GM21367 (cell line): ENCODE measurements around the gene EPB41L5.
"Not testable (repeated sequence)": the region's sequence is repeated elsewhere in the genome, so short reads cannot be mapped to it uniquely, and the experiment has no call there.

Experiments used
- ATAC-seq: cut with Tn5 transposase; IDR thresholded peaks from one replicate; pipeline ENCODE4 v1.9.1; 2021; ENCODE audit not compliant: unreplicated experiment

Gene EPB41L5

DNA sequence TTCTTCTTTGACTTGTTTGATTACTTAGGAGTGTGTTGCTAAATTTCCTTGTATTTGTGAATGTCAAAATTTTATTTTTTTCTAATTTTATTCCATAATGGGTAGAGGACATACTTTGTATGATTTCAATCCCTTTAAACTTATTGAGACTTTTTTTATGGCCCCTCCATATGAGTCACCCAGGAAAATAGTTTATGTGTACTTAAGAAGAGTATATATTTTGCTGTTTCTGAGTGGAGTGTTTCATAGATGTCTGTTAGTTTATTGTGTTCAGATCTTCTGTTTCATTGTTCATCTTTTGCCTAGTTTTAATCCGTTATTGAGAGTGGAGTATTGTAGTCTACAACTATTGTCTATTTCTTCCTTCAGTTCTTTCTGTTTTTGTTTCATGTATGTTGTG lies 81.9 kb downstream of the EPB41L5 start:
- ATAC-seq, result no peak

DNA sequence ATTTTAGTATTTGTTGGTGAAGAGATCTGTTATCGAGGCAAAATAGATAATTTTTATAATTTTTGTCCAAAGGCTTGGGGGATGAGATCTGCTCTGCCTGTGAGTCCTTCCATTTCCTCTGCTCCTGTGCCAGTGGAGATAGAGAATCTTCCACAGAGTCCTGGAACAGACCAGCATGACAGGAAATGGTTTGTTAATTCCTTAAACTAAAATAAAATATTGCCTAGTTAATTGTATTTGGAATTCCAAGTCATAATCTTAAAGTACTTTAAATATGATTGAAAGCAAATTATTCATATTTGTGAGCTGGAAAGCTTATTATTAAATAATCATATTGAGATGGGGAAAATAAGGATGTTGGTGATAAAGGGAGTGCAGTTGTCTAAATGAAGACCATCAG lies 87.8 kb downstream of the EPB41L5 start:
- ATAC-seq, result no peak

- no peak for ATAC-seq
Measured at GRCh38 chr2:120103723-120104467, 91.0 kb downstream of the EPB41L5 start.

- no peak for ATAC-seq
Measured at GRCh38 chr2:120104772-120105171, 91.9 kb downstream of the EPB41L5 start.

DNA sequence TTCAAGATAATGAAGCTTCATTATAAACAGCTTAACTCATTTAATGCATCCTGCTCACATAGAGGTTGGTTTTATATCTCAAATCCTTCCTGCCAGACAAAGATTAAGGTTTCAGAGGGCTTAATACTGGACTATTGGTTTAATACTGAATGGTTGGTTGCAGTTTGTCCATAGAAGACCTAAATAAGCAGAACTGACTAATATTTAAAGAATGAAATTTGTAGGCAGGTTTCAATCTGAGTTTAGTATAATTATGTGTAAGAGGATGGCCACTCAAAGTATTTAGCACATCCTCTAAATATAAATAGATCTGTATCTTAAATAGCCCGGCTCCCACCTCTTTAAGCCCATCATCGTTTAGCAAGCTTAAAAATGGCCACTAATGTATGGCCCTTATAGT lies 92.5 kb downstream of the EPB41L5 start:
- ATAC-seq, result peak; percentile 34

- no peak for ATAC-seq
Measured at GRCh38 chr2:120108049-120108448, 95.2 kb downstream of the EPB41L5 start.

- no peak for ATAC-seq
Measured at GRCh38 chr2:120108749-120109148, 95.9 kb downstream of the EPB41L5 start.

DNA sequence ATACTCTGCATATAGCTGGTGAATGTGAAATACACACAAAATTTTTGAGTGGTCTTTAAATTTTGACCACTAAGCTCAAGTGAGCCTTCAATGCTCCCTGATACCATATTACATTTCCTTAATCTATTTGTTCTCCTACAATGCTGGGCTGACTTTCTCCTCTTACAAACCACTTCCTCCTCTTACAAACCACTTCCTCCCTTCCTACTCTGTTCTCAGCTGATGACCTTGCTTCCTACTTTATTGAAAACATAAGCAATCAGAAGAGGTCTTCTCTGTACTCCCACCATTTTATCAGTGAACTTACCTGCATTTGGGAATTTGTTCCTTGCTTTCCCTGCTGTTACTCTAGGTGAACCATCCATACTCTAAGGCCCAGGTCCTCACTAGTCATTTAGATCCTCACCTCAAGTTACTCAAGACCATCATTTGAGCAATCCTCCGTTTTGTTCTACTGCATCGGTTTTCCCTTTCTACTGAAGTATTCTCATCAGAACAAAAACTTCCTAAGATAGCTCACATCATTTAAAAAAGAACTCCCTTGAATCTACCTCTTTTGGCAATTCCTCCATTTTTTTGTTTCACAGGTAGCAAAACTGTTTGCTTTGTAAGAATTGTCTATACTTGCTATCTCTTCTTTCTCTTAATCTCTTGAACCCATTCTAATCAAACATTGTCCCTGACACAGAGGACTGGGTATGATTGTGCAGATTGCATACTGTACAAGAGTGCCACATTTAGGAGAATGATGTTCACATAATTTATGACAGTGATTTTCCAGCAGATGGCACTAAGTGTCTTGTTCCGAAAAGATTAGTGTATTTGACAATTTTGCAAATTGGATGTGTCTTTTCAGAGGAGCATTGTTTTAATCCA lies 96.5 kb downstream of the EPB41L5 start:
- no peak for ATAC-seq

DNA sequence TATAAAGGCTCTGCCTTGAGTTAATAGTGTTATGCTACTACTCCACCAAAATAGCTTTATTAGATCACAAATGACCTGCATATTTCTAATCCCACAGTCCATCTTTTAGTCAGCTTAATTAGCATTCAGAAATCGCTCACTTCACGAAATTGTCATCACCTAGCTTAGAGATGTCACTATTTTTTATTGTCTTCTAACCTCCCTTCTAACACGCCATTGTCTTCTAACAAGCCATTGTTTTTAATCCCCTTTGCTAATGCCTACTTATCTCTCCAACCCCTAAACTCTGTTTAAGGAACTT lies 97.1 kb downstream of the EPB41L5 start:
- ATAC-seq, result no peak

GRCh38 chr2:120110507-120110906 lies 97.6 kb downstream of the EPB41L5 start:
- no peak for ATAC-seq

DNA sequence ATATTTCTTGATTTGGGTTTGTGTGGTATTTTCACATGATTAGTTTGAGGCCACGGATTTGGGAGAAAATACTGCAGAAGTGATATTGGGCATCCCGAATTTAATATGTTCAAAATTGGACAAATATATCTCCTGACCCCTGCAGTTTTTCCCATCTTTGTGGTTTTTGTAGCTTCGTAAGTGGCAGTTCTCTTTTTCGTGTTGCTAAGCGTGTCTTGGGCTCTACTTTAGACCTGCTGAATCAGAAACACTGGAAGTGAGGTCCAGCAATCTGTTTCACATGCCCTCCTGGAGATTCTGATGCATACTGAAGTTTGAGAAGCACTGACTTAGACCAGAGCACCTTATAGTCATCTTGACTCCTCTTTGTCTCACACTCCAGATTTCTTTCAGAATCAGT lies 98.3 kb downstream of the EPB41L5 start:
- no peak for ATAC-seq

DNA sequence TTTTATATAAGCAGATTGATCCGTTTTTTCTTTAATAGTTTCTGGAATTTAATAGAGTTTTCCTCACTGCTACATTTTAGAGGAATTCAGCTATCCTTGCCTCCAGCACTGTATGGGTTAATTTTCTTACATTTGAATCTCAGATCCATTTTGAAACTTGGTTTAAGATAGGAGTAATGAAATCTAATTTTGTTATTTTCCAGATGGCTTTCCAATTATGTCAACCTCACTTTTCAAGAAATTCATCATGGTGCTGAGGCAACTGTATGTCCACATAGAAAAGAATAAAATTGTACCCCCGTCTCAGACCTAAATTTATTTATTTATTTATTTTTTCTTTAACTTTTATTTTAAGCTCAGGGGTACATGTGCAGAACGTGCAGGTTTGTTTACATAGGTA lies 105.1 kb downstream of the EPB41L5 start:
- ATAC-seq, result no peak

DNA sequence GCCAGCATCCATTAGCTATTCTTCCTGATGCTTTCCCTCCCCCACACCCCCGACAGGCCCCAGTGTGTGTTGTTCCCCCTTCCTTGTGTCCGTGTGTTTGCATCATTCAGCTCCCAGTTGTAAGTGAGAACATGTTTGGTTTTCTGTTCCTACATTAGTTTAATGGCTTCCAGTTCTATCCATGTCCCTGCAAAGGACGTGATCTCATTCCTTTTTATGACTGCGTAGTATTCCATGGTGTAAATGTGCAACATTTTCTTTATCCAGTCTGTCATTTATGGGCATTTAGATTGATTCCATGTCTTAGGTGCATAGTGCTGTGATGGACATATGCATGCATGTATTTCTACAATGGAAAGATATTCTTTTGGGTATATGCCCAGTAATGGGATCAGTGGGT lies 105.6 kb downstream of the EPB41L5 start:
- no peak for ATAC-seq

GRCh38 chr2:120121337-120121736 lies 108.5 kb downstream of the EPB41L5 start:
- not testable (repeated sequence) for ATAC-seq

DNA sequence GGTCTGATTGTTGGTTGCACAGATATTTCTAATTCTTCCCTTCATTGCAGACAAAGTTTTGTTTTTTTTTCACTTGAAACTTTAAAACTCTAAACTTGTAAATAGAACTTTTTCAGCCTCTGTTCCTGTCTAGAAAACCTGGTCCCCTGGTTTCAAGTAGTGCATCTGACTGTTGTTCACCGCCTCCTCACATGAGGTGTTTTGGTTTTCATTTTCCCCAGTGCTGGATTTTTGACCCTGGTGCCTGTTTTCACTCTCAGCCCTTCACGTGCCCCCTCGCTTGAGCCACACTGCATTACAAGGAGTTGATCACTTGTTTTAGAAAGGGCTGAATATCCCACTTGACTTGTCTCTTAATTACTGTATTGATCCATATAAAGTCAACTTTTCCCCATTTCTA lies 110.2 kb downstream of the EPB41L5 start:
- ATAC-seq, result no peak

DNA sequence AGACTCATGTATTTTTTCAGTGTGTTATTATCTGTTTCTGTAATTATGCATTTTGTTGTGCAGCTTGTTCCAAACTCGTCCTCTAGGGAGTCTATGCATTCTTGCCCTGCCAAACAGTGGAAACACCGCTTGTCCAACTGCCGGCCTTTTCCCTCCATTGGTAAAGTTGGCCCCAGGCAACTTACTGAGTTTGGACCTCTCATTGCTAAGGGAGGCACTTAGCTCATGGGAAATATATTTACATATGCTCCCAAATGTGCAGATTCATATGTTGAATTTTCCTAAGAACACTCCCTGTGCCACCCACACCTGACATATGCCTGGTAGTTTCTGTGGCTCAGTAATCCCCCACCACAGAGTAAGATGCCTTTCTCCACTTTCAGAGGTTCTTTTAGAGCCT lies 112.3 kb downstream of the EPB41L5 start:
- ATAC-seq, result no peak

GRCh38 chr2:120128216-120128615 lies 115.3 kb downstream of the EPB41L5 start:
- ATAC-seq, result no peak

GRCh38 chr2:120132190-120132589 lies 119.3 kb downstream of the EPB41L5 start:
- no peak for ATAC-seq

DNA sequence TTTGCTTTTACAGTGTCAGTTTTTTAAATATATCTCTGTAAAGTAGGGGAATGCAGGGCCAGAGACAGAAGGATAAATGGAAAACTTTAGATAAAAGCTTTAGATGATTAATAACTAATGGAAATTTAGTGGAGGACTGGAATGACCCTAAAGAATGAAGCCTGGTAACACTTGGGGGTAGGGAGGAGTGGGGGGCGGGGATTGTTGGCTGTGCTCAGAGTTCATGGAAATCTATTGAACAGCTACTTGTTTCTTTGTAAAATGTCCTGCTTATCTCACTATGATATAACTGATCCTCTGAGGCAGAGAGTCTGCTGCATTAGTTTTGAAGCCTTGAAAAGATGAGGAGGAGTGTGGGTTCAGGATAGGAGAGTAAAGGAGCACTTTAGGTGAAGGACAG lies 119.8 kb downstream of the EPB41L5 start:
- ATAC-seq, result no peak

GRCh38 chr2:120133572-120134244 lies 120.8 kb downstream of the EPB41L5 start:
- ATAC-seq, result no peak

DNA sequence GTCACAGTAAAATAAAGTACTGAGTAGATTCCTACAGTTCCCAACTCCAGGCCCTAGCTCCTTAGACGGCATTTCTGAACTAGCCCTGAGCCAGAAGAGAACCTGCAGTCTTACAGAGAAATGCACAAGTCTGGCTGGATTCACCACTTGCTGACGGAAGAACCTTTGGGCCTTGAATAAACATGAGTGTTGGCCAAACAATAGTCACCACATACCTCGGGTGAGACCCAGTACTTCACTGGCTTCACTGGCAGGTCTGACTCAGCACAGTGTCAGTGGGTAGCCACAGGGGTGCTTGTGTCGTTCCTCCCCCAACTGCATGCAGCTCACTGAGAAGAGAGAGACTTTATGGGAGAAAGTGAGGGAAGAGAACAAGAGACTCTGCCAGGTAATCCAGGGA lies 121.4 kb downstream of the EPB41L5 start:
- no peak for ATAC-seq

DNA sequence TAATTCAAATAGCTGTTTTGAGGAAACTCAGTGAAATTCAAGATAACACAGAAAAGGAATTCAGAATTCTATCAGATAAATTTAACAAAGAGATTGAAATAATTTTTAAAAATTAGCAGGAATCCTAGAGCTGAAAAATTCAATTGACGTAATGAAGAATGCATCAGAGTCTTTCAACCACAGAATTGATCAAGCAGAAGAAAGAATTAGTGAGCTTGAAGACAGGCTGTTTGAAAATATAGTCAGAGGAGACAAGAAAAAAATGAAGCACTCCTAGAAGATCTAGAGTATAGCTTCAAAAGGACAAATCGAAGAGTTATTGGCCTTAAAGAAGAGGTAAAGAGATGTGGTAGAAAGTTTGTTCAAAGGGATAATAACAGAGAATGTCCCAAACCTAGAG lies 122.1 kb downstream of the EPB41L5 start:
- ATAC-seq, result not testable (repeated sequence)
